Vagina (tissue), 2 donors: ENCODE measurements around the gene SIK2. TPM values are rescaled to one million over a fixed set of nuclear protein-coding genes. Genes with fewer than 3 reads are reported as not detected.

Experiments used
- DNase-seq, 2 donors: peaks; one replicate each; pipeline ENCODE4 v3.0.0-alpha.2; 2017; ENCODE audit errors: extremely low spot score in 2 of 2
- H3K27ac ChIP-seq: fragments of 200-600 bp; sonication (generic); one replicate; pipeline ENCODE4 v1.5.1; 2019
- H3K27me3 ChIP-seq: fragments of 200-600 bp; sonication (generic); one replicate; pipeline ENCODE4 v1.5.1; 2019
- H3K36me3 ChIP-seq, 2 donors: fragments of 200-600 bp; sonication (generic); one replicate each; pipeline ENCODE4 v1.5.1; 2017 to 2019
- H3K4me1 ChIP-seq: fragments of 200-600 bp; sonication (generic); one replicate; pipeline ENCODE4 v1.5.1; 2019
- H3K4me3 ChIP-seq, 2 donors: fragments of 200-600 bp; sonication (generic); 1 replicate in 1 of 2; 2 replicates in 1 of 2; pipeline ENCODE4 v1.5.1; 2016 to 2019
- H3K9me3 ChIP-seq: fragments of 200-600 bp; sonication (generic); one replicate; pipeline ENCODE4 v1.5.1; 2019
- CTCF ChIP-seq, 3 experiments: fragments of 450-650 bp in 2 of 3; fragments of 200-600 bp in 1 of 3; sonication (generic) in 1 of 3; IDR thresholded peaks; one replicate each; pipeline ENCODE4 v1.5.1; 2017 to 2019; ENCODE audit warnings: antibody characterized with exemption in 3 of 3, mild to moderate bottlenecking in 2 of 3, moderate library complexity in 2 of 3
- POLR2A ChIP-seq, 2 donors: fragments of 450-650 bp; IDR thresholded peaks; one replicate each; pipeline ENCODE4 v1.6.1; 2017; ENCODE audit warnings: antibody characterized with exemption in 2 of 2, mild to moderate bottlenecking in 2 of 2, moderate library complexity in 2 of 2
- POLR2AphosphoS5 ChIP-seq, 2 donors: sonication (generic); formaldehyde crosslinking; IDR thresholded peaks; one replicate each; pipeline ENCODE4 v1.9.0; 2017; ENCODE audit warnings: antibody characterized with exemption in 2 of 2, mild to moderate bottlenecking in 2 of 2, low read depth in 1 of 2; ENCODE audit not compliant: insufficient read depth in 1 of 2
- intact Hi-C: fragments of 100-400 bp; cut with DNase I; formaldehyde crosslinking; loops from one replicate; pipeline ENCODE4 v1.15.1; 2023
- total RNA-seq: library from RNA; depleted of rRNA; stranded (reverse); fragments of >200 nt; gene quantifications from one replicate; pipeline ENCODE4 v1.2.3, GENCODE V29; 2016

Gene SIK2
- total RNA-seq, 1 donor from 2014 or later = 16.7 TPM

- Histone ChIP-seq H3K27ac (no peak overlapping the region), H3K36me3 (no peaks in the 10 kb centered on the region), H3K4me3 (no peak overlapping the region), H3K9me3 (no peaks in the 10 kb centered on the region), H3K4me1 (peaks cover 6% of the 10 kb centered on the region), H3K27me3 (no peaks in the 10 kb centered on the region)
- TF ChIP-seq POLR2A (IDR thresholded peaks at IDR 0.05) (no peak), POLR2AphosphoS5 (IDR thresholded peaks at IDR 0.05; ENCODE audit: insufficient read depth in 1 of 2, low read depth in 1 of 2) (no peak), CTCF (IDR thresholded peaks at IDR 0.05) (no peak)
- no peak for DNase-seq
- intact Hi-C loops = no loop called here
These were observed 35.9 kb upstream of the SIK2 start for GRCh38 chr11:111566324-111566723.

- H3K9me3 ChIP-seq = no peaks in the 10 kb centered on the region
- intact Hi-C loops = no loop called here
- no peaks in the 10 kb centered on the region for H3K36me3 ChIP-seq
- no peak overlapping the region for H3K27ac ChIP-seq
- peaks cover 10% of the 10 kb centered on the region for H3K4me1 ChIP-seq
- H3K27me3 ChIP-seq = no peaks in the 10 kb centered on the region
- no peak overlapping the region for H3K4me3 ChIP-seq
- no peak for DNase-seq
- TF ChIP-seq CTCF (IDR thresholded peaks at IDR 0.05) (no peak), POLR2AphosphoS5 (IDR thresholded peaks at IDR 0.05; ENCODE audit: insufficient read depth in 1 of 2, low read depth in 1 of 2) (no peak), POLR2A (IDR thresholded peaks at IDR 0.05) (no peak)
These were observed 32.8 kb upstream of the SIK2 start for GRCh38 chr11:111569476-111569875.

GRCh38 chr11:111570796-111571195, 31.5 kb upstream of the SIK2 start:
- peaks cover 10% of the 10 kb centered on the region for H3K4me1 ChIP-seq
- intact Hi-C loops = no loop called here
- TF ChIP-seq POLR2A (IDR thresholded peaks at IDR 0.05) (no peak), POLR2AphosphoS5 (IDR thresholded peaks at IDR 0.05; ENCODE audit: insufficient read depth in 1 of 2, low read depth in 1 of 2) (no peak), CTCF (IDR thresholded peaks at IDR 0.05) (no peak)
- no peak overlapping the region for H3K27ac ChIP-seq
- H3K36me3 ChIP-seq = no peaks in the 10 kb centered on the region
- no peaks in the 10 kb centered on the region for H3K9me3 ChIP-seq
- no peaks in the 10 kb centered on the region for H3K27me3 ChIP-seq
- no peak for DNase-seq
- no peak overlapping the region for H3K4me3 ChIP-seq

GRCh38 chr11:111571829-111572501, 30.3 kb upstream of the SIK2 start:
- Histone ChIP-seq H3K4me3 (no peak overlapping the region), H3K4me1 (peaks cover 10% of the 10 kb centered on the region), H3K36me3 (no peaks in the 10 kb centered on the region), H3K27me3 (no peaks in the 10 kb centered on the region), H3K27ac (no peak overlapping the region), H3K9me3 (no peaks in the 10 kb centered on the region)
- TF ChIP-seq POLR2A (IDR thresholded peaks at IDR 0.05) = no peak
- no peak for TF ChIP-seq CTCF (IDR thresholded peaks at IDR 0.05)
- no peak for TF ChIP-seq POLR2AphosphoS5 (IDR thresholded peaks at IDR 0.05; ENCODE audit: insufficient read depth in 1 of 2, low read depth in 1 of 2)
- intact Hi-C loops = no loop called here
- no peak for DNase-seq

GRCh38 chr11:111572581-111572980, 29.7 kb upstream of the SIK2 start:
- Histone ChIP-seq H3K27me3 (no peaks in the 10 kb centered on the region), H3K27ac (no peak overlapping the region), H3K9me3 (no peaks in the 10 kb centered on the region), H3K4me1 (peaks cover 10% of the 10 kb centered on the region), H3K4me3 (no peak overlapping the region), H3K36me3 (no peaks in the 10 kb centered on the region)
- no peak for DNase-seq
- intact Hi-C loops = no loop called here
- TF ChIP-seq POLR2A (IDR thresholded peaks at IDR 0.05) (no peak), CTCF (IDR thresholded peaks at IDR 0.05) (no peak), POLR2AphosphoS5 (IDR thresholded peaks at IDR 0.05; ENCODE audit: insufficient read depth in 1 of 2, low read depth in 1 of 2) (no peak)
